Activated naive CD4-positive, alpha-beta T cell treated with anti-CD3 and anti-CD28 coated beads, Interleukin-2, amount 50 U/mL, for 16 hours (primary cell): Measurements from ENCODE around the gene ABI2.
"Not testable (repeated sequence)": the region's sequence is repeated elsewhere in the genome, so short reads cannot be mapped to it uniquely, and the experiment has no call there.

Experiments
- DNase-seq: peaks from one replicate; pipeline ENCODE4 v3.0.0-alpha.2; 2020

The ABI2 gene

DNA sequence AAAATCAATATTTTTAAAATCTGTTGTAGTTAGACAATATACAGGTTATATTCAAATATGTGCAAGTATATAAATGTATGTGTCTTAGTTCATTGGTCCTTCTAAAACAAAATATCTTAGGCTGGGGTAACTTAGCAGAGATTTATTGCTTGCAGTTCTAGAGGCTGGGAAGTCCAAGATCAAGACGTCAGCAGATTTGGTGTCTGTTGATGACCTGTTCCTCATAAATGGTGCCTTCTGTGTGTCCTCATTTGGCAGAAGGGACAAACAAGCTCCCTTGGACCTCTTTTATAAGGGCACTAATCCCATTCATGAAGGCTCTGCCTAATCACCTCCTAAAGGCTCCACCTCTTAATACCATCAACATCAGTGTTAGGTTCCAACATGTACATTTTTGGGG, 31.3 kb downstream of the ABI2 start:
- DNase-seq, result no peak

DNA sequence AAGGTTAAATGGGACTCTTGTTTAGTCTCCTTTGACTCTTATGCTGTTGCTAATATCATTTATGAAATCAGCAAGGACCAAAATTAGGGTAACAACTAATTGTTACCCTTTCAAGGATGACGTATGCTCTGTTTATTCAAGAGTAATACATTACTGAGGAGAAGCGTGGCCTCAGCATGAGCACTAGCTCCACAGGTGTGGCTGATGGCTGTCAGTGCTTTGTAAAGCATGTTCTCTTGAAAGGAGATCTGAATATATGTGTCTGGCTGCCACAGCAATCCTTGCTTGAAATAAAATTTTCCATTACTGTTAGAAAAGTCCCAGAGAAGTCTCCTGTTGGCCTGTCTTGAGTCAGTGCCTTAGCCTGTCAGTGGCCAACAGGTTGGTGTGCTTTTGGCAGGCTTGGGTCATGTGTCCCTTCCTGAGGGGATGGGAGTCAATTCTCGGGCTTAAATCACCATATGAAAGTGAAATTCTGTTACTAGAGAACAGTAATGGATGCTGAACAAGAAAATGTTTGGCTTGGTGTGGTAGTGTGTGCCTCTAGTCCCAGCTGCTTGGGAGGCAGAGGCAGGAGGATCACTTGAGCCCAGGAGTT, 32.7 kb downstream of the ABI2 start:
- no peak for DNase-seq

DNA sequence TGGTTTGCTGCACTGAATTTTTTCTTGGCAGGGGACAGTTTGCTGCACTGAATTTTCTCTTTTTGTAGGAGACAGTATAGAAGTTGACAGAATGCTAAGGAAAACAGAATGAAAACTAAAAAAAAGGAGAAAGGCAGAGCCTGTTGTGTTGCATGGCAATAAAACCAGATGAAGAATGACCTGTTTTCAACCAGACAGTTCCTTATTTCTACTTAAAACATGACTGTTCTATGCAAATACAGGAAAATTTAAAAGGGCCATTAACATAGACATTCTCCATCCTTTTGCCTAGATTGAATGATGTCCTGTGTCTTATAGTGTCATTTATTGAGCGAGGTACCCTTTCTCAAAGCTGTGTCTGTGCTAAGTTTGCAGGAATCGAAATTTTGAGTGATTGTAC, 33.3 kb downstream of the ABI2 start:
- DNase-seq, result no peak

DNA sequence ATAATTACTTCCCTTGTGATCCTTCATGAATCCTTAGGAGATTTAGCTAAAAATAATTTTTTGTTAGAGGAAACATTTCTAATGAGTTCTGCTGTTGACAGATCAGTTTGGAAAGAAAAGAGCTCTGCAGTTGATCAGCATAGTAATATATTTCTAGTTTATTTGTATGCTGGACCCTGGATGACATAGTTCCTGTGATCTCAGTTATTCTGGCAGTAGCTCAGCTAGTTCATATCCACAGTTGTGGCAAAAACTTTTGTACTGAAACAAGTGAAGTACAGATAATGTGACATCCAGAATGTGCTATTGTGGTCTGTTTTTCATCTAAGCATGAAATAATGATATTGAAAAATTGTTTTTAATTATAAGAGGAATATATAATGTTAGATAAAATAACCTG, 33.7 kb downstream of the ABI2 start:
- no peak for DNase-seq

DNA sequence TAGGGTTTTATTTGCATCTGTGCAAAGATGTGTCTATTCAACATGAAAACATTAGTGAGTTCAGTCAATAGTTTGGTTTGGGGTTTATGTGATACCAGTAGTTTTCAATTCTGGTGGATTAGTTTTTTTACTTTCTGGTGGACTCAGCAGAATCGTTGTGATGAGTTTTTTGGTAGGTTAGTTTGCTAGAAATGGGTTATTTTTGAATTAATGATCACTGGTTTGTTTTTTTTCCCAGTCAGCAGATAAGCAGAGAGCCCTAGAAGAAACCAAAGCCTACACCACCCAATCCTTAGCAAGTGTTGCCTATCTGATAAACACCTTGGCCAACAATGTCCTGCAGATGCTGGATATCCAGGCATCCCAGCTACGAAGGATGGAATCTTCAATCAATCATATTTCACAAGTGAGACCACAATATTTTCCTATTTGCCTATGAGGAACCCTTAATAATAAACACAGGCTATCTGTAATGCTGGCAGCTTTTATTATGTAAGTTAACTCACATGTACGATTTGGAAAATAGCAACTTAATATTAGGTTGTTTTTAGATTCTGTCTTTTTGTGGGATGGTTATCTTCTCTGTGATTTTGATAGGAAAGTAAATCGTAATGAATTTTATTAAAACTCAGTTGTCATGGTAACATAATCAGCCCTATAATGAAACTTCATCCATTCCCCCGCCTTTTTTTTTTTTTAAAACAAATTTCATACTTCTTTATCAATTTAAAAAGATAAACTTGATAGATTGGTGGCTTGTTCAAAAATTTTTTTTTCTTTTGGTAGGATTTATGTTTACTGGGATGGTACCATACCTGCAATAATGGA, 38.7 kb downstream of the ABI2 start:
- DNase-seq, result no peak

DNA sequence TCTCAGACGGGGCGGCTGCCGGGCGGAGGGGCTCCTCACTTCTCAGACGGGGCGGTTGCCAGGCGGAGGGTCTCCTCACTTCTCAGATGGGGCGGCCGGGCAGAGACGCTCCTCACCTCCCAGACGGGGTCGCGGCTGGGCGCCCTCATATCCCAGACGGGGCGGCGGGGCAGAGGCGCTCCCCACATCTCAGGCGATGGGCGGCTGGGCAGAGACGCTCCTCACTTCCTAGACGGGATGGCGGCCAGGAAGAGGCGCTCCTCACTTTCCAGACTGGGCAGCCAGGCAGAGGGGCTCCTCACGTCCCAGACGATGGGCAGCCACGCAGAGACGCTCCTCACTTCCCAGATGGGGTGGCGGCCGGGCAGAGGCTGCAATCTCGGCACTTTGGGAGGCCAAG, 44.5 kb downstream of the ABI2 start:
- not testable (repeated sequence) for DNase-seq

DNA sequence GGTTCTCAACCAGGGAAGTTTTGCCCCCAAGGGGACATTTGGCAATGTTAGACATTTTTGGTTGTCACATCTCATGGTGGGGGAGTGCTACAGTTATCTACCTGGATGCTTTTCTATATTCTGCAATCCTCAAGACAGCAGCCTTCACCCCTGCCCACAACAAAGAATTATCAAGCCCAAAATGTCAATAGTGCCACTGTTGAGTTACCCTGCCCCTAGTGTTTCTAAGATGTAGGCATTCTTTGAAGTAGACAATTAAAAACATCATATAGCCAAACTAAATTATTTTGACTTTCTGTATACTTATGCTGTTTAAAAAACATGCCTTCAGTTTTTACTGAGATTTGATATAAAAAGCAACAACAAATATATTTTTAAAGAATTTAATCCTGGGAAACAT, 48.0 kb downstream of the ABI2 start:
- DNase-seq, result no peak

DNA sequence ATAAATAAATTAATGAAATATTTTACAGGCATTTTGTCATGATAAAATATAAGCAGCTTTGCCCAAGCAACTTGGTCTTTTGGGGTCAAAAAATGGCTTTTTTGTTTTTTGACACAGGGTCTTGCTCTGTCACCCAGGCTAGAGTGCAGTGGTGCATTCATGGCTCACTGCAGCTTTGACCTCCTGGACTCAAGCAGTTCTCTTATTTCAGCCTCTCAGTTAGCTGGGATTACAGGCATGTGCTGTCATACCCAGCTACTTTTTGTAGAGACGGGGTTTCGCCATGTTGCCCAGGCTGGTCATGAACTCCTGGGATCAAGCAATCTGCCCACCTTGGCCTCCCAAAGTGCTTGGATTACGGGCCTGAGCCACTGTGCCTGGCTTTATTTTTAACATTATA, 51.0 kb downstream of the ABI2 start:
- DNase-seq, result no peak

DNA sequence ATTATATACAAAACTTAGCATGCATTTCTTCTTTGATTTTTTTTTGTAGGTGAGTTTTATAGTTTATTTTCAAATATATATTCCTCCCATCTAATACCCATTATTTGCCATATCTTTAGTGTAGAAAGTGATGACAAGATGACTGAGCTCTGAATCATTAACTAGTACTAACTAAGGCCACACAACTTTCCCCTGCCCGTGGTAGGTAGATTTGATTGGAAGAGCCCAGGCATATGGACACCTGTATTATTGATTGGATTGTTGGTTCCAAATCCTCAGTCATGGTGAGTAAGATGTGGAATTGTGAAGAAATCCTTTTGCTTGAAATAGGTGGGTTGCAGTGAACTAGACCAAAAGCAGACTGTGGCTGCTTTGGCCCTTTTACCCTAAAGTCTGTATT, 54.8 kb downstream of the ABI2 start:
- no peak for DNase-seq

DNA sequence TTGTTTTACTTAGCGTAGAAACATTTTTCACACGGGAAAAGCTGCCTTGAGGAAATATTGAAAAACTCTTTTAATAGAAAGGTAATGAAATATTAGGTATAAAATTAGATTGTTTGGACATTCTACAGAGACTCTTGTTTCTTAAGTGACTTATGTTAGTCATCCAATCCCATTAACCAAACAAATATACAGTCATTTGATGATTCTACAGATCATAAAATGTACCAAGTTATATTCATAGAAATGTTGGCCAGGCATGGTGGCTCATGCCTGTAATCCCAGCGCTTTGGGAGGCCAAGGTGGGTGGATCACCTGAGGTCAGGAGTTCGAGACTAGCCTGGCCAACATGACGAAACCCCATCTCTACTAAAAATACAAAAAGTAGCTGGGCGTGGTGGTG, 60.0 kb downstream of the ABI2 start:
- not testable (repeated sequence) for DNase-seq

DNA sequence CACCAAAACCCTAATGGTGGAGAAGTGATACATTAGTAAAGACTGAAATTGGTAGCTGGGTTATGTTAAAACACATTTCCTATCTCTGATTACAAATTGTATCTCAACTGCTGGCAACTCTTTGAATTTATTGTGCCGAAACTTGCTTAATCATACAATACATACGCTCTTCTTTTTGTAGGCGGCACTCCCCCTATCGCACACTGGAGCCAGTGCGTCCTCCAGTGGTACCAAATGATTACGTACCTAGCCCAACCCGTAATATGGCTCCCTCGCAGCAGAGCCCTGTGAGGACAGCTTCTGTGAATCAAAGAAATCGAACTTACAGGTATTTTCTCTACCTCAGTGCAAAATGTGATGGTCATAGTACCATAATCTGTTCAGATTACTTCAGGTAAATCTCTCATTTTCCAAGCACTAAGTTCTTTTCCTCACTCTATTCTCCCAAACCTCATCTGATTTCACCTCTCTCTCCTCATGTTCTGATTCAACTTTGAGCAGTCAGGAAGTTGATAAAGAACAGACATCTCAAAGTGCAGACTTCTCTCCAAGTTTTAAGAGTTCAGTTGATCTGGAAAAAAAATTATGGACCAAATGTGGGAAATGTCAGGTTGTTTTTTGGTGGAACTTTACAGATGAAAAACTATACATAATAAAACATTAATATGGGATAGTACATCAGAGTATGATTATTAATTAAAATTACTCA, 66.5 kb downstream of the ABI2 start:
- DNase-seq, result no peak

DNA sequence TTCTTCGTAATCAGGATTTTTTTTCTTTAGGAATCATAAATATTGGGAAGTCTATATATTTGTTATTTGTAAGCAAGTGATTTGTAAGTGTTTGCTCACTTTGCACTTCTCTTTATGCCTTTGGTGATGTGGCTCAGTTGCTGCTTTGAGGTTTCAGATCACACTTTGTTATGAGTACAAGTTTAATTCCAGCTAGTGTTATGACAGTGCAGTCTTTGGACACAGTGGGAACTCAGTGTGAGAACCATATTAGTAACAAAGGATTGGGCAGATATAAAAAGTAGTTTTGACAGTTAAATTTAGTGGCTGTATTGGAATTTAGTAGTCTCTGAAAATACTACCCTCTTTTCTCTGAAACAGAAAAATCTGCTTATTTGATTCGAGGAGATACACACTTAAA, 67.7 kb downstream of the ABI2 start:
- no peak for DNase-seq

DNA sequence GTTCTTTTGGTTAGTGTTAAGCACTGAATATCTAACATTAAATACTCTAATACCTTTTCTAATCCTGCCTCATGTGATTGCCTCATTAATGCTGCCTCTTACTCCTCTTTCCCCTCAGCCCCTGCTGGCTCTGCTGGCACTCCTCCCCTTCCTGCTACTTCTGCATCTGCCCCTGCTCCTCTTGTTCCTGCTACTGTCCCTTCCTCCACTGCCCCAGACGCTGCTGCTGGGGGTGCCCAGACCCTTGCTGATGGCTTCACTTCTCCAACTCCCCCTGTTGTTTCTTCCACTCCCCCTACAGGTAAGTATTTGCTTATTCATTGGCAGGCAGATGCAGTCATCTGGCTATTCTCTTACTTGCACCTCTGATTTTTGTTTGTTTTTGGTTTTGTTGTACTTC, 68.5 kb downstream of the ABI2 start:
- no peak for DNase-seq

DNA sequence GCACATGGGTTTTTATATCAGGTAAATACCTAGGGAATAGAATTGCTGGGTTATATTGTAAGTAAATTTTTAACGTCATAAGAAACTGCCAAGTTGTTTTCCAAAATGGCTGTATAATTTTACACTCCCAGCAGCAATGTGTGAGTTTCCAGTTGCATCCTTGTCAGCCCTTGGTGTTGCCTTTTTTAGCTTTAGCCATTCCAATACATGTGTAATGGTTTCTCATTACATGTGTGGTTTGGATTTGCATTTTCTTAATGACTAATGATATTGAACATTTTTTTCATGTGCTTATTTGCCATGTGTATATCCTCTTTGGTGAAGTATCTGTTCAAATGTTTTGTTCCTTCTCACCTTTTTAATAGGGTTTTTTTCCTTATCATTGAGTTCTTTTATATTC, 70.8 kb downstream of the ABI2 start:
- DNase-seq, result no peak

DNA sequence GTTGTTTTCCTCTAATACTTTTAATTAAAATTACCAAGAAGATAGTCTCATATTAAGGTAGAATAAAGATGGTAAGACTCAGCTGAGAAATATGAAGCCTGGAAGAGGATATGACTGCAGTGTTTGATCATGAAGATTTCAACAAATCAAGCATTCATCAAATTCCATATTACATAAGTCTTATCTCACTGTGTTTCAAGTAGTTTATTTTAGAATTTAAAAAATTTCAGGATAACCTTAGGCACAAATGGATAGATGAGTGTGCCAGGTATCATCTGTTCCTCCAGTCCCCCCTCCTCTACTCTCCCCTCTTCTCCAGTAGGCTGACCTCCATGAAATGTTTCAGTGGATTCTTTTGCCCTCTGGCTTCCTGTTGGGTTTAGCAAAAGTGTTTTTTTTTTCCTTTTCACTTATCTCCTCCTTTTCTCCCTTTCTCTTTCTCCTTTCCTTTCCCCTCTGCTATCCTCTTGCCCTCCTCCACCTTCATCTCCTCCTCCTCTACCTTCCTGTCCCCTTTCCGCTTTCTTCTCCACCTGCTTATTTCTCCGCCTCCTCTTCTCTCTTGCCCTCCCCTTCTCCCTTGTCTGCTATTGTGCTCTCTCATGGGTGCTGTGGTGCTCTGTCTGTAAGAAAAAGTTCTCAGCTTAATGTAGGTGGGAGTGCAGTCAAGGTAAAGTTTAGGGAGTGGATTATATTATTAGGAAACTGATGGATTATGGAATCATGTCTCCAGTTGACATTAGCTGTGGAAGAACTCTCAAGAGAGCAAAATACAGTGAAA, 72.8 kb downstream of the ABI2 start:
- DNase-seq, result no peak

DNA sequence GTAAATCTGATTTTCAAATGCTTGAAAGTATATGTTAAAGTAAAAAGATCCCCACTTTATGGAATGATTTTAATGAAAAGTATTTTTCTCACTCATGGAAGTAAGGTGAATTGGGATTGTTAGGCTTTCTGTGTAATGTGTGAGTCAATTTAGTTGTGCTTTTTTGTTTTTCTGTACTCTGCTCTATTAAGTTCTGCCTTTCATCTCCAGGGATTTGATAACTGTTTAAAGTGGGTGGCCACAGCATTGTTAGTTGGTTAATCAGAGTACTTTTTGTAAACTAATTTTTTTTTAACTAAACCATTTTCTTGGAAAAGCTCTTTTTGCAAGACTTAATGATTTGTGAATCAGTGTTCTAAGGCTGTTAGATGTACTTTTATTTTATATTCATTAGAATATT, 76.8 kb downstream of the ABI2 start:
- no peak for DNase-seq

DNA sequence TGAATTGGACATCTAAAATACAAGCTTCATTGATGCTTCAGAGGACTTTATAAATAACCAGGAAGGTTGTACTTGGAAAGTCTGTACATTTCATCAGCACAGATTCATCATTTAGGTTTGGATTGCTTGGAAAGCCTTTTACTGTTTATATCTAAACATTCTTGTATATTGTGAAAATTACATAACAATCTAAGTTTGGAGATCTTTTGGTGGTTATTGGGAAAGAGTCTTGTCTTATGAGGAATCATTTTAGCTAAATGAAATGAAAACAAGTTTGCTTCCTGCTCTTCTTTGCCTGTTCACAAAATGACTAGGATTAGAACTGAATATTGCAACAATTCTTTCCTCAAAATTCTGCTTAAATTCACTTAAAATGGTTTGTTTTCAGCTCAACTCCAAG, 79.3 kb downstream of the ABI2 start:
- DNase-seq, result no peak

DNA sequence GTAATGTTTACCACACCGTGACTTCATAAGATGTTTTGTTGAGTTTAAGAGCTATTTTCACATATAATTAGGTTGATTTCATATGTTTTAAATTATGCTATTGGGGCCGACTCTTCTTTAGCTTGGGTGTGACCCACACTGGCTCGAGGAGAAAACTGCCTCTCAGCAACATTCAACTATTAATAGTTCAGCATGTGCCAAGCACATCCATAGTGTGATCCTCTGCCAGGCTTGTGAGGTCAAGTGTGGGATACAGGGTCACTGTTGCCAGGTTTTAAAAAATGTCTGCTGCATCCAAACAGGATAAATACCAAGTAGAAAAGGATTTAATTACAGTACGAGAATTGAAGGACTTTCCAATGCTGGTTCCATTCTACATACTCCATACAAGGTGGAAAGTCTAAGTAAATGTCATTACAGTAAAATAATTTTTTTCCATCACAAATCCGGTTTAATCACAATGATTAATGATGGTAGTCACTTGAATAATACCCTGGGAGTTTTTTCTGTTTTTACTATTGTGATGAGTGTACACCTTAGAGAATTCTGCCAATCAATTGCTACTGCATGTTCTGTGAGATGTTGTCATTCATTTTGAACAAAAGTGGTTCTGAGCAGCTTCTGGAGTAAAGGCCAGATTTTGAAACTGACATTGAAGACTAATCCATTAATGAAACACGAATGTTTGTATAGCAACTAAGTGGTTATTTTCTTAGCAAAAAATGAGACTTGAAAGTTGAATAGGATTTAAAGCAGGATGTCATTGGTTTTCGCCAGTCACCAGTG, 84.5 kb downstream of the ABI2 start:
- DNase-seq, result no peak

DNA sequence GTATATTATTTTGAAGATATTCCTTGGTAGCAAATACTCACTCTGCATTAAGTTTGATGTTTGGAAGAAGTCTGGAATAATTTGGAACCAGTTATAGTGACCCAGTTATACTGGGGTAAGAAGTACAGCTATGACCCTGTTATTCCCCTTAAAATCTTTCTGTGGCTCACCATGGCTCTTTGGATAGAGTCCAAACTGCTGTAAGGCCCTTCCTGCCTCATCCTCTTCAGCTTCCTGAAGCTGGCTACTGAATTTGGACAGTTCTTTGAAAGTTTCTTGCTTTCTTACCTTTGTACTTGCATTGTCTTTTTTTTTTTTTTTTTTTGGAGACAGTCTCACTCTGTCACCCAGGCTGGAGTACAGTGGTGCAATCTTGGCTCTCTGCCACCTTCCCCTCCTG, 85.6 kb downstream of the ABI2 start:
- no peak for DNase-seq

DNA sequence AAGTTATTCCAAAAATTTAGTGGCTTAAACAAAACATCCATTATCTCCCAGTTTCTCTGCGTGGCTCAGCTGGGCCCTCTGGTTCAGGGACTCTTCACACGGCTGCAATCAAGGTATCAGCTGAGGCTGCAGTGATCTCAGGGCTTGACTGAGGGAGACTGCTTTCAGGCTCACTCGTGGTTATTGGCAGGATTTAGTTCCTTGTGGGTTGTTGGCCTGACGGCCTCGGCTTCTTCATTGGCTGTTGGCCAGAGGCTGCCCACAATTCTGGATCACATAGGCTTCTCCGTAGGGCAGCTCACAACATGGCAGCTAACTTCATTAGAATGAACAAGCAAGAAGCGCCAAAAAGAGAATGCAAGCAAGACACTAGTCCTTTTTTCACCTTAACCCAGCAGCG, 90.1 kb downstream of the ABI2 start:
- DNase-seq, result no peak

DNA sequence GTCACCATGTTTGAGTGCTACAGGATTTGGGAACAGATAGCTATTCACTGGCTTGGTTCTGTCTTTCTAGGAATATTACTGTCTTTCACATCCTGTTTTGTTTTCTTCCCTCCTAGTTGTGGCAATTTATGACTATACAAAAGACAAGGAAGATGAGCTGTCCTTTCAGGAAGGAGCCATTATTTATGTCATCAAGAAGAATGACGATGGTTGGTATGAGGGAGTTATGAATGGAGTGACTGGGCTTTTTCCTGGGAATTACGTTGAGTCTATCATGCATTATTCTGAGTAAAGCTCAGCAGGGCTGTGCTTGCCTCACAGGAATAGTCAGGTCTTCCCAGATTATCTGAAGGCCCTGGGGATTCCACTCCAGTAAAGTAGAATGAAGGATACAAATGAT, 98.9 kb downstream of the ABI2 start:
- DNase-seq, result no peak

DNA sequence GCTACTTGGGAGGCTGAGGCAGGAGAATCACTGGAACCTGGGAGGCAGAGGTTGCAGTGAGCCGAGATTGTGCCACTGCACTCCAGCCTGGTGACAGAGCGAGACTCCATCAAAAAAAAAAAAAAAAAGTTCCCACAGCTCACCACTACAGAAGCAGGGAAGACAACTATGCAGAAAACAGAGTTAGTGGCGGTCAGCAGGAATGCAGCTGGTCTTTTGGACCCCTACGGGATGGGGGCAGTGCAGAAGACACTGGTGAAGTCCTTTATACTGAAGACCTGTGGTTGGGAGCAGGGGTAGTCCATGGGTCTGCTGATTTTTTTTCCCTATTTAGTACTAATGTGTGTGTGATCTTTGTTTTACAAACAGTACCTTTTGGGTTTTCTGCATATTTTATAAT, 101.4 kb downstream of the ABI2 start:
- DNase-seq, result not testable (repeated sequence)
